NCI-H345 (cell line): ENCODE measurements around the gene NAA40.
"Not testable (repeated sequence)": the region's sequence is repeated elsewhere in the genome, so short reads cannot be mapped to it uniquely, and the experiment has no call there.

Source experiments
- DNase-seq: peaks from one replicate; lab custom pipeline; 2025; lab: John Stamatoyannopoulos, UW

The NAA40 gene

DNA sequence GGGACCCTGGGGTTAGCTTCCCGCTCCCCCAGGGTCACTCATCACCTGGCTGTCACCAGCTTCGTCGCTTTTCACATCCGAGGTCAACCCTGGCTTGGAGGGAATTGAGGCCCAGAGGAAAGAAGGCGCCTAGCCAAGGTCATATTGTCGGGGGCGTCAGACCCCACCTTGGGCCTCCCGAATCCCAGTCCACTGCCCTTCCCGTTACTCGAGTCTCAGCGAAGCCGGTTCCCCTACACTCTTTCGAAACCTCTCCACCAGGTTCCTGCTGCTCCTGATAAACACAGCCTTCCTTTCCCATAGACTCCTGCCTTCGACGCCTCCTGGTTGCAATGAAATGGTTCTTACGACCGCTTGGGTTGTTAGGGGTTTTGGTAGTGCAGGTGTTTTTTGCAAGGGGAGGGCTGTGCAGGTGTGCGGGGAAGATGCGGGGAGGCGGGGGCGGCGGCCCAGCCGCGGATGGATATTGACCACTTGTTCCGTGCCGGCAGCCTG lies 642 bp downstream of the NAA40 start:
- DNase-seq: peak; percentile 33

DNA sequence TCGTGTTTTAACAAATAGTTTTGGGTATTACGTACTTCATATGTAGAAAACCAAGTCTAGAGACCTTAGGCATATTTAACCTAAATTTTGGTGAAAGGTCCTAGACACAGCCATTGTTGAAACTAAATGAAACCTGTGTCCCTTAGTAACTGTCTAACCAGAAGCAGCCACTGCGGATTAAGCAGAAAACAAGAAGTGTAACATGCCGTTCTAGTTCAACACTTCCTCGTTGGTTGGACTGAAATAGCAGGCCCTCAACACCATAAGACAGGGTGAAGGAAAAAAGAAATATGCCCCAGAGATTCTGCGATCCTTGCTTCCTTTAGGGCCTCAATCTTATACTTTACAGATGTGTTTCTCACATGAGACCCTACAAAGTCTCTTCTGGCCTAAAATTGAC lies 2.0 kb downstream of the NAA40 start:
- no peak for DNase-seq

DNA sequence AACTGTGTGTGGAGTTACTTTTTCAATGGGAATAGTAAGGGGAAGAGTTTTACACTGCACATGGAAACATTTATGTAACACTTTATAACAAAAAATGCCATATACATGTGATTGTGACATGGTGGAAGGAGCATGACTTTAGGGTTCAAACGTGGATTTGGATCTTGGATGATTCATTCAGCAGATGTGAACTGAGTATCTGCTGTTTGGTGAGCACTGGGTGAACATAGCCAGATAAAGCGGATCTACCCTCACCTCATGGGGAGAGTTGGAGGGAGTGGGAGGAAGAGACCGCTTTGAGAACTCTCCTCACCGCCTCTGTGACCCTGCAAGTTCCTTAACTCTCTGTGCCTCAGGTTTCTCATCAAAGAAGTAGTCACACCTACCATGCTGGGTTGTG lies 3.1 kb downstream of the NAA40 start:
- no peak for DNase-seq

- DNase-seq: no peak
These were observed 4.0 kb downstream of the NAA40 start for GRCh38 chr11:63942803-63943202.

DNA sequence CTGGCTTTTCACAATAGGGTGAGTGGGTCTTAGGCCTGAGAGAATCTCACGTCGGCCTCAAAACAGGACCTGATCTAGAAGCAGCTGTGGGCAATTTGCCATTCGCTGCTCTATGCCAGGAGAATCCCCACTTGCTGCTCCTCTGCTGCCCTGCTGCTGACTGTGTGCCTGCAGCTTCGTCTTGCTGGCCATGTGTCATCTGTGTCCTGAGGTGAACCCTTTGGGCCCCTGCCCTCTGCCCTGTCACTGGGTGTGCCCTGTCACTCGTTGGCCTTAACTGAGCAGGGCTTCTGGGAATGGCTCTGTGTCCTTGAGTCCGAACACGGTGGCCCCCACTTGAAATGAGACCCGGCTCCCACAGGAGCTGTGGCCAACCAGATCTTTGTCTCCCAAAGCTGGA lies 6.2 kb downstream of the NAA40 start:
- DNase-seq: no peak

DNA sequence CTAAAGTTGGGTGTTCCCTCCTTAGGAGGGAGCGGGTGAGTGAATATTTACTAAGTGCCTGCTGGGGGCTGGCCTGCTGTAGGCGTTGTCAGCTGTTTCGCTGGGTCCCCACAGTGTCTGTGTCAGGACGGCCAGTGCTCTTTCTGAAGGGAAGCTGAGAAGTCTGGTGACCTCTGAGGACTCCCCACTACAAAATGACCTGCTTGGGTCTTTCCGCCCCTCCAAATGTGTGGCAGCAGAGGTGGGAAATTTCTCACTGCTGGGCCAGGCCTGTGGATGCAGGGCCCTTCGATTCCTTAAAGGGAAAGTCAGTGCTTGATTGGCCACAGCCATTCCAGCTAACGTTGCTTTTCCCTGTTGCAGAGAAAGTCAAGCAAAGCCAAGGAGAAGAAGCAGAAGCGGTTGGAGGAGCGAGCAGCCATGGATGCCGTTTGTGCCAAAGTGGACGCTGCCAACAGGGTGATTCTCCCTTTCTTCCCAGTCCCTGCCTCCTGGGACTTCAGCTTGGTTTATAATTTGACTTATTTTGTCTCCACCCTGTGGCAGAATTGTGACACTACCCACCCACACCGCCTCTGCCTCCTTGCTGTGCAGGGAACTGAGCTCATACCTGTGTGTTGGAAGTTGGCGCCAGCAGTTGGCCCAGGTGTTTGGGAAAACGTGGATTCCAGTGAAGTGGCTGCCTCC lies 6.8 kb downstream of the NAA40 start:
- DNase-seq: peak; percentile 67

DNA sequence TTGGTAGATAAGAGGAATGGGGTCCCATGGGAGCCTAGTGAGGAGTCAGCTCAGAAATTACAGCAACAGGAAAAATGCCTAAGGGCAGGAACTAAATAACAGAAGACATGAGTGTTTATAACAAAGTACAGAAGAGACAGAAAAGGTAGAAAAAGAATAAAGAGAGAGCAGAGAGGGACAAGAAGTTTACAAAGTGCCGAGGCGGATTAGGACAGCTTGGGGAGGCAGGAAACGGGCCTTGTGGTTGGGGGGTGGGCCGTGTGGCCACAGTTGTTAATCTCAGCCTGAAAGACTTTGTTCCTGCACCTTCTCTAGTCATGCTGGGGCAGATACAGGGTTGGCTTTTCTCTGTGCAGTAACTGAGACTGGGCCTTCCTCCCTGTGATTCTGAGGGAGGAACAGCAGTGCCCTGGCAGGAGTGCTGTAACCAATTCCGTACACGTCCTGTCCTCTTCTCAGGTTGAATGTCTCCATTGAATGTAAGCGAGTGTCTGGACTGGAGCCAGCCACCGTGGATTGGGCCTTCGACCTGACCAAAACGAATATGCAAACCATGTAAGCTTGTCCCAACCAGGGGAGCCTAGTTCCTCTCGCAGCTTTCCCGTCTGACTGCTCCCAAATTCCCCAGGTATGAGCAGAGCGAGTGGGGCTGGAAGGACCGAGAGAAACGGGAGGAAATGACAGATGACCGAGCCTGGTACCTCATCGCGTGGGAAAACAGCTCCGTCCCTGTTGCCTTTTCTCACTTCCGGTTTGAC lies 13.2 kb downstream of the NAA40 start:
- no peak for DNase-seq

- no peak for DNase-seq
These were observed 13.8 kb downstream of the NAA40 start for GRCh38 chr11:63952570-63952969.

- no peak for DNase-seq
These were observed 19.2 kb downstream of the NAA40 start for GRCh38 chr11:63958008-63958407.

DNA sequence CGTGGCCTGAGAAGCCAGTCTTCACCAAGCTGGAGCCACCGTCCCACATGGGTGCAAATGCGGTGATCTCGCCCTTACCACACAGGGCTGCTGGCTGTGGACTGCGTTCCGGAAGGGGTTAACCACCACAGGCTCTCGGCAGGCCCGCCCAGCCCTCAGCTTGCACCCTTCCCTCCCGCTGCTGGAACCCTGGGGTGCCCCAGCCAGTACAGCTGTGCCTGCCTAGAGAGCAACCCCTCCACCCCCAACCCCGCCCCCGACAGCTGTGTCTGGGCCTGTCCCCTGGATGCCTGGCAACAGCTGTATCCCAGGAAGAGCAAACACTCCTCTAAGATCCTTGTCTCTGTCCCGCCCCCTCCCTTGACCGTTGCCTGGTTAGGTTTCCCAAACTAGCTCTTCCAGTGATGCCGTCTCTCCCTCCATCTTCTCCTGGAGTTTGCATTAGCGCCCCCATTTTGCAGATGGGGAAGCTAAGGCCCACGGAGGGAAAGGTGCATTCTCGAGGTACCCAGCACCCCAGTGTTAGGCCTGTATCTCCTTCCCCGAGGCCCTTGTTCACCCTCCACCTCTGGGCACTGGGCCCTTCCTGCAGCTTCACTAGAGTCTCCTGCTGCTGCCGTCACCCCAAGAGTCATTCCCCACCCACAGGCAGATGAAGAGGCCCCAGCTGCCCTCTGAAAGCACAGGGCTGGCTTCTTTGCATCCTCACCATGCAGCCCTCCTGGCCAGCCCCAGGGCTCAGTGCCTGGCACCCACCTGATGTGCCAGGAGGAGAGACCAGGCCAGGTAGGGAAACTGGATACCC lies 23.0 kb downstream of the NAA40 start:
- peak; percentile 90 for DNase-seq

GRCh38 chr11:63963895-63964294 lies 25.1 kb downstream of the NAA40 start:
- not testable (repeated sequence) for DNase-seq

DNA sequence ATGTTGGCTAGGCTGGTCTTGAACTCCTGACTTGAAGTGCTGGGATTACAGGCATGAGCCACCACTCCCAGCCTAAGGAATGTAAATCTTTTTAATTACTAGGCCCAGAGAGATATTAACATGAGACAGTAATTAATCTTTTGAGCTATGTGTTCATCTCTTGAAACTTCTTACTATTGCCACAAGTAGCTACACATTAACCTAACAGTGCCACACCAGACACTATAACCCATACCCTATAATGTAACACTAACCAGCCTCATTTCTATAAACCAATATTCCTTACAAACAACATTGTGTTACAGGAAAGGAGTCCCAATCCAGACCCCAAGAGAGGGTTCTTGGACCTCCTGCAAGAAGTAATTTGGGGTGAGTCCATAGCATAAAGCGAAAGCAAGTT lies 27.6 kb downstream of the NAA40 start:
- no peak for DNase-seq

DNA sequence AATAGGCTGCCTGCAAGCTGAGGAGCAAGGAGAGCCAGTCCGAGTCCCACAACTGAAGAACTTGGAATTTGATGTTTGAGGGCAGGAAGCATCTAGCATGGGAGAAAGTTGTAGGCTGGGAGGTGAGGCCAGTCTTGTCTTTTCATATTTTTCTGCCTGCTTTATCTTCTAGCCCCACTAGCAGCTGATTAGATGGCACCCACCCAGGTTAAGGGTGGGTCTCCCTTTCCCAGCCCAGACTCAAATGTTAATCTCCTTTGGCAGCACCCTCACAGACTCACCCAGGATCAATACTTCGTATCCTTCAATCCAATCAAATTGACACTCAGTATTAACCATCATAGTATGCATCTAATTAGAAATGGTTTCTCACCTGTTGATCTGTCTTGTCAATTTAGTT lies 30.7 kb downstream of the NAA40 start:
- DNase-seq: no peak

GRCh38 chr11:63970902-63971301 lies 32.1 kb downstream of the NAA40 start:
- DNase-seq: no peak

GRCh38 chr11:63973912-63974258 lies 35.1 kb downstream of the NAA40 start:
- DNase-seq: not testable (repeated sequence)

- peak; percentile 100 for DNase-seq
These were observed 35.7 kb downstream of the NAA40 start, which contains the start of gene COX8A for GRCh38 chr11:63974259-63975143. Gene COX8A (plus strand): TSS chr11:63974620. CDS start chr11:63974681, 61 bp downstream.

DNA sequence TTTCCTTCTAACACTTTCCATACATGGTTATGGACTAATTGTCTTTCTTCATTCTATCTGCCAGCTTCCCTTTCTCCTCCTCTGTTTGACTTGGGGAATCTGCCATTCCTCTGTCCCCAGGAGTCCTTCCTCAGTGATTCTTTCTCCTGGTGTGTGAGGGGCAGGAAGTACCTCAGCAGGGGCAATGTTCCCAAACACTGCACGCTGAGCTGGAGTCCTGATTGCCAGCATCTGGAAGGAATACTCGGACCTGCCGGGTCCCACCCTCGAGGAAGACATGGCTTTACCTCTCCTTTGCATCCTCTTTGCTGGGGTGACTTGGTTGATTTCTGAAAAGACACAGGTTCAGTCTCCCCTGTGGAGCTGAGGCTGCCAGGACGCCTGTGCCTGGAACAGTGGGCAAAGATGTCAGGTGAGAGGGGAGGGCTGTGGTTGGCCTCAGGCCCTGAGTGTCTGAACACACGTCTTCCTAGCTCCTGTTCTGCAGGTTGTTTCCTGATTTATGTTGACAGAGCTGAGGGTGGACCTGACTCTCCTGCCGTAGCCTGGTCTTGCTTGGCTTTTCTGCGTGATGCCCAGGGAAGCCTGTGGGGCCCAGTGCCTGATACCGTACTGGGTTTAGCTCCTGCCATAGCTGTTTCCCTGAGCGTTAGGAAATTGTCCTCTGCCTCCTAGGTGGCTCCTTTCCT lies 39.9 kb downstream of the NAA40 start:
- no peak for DNase-seq

DNA sequence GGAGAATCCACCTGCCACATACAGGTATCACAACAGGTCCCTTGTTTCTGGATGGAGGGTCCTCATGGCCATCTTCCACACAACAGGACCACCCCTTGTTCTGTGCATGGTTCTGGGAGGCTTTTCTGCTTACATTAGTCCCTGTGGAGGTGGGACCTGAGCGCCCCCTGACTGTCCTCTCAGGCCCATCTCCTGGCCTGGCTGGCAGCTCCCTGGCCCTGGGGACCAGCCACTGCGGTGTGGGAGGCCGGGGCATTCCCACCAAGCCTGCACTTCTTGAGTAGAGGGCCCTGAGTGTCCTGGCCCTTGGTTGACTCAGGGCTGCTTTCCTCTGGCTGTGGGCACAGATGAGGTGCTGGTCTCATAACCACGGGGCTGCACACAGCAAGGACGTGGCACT lies 40.6 kb downstream of the NAA40 start:
- no peak for DNase-seq

DNA sequence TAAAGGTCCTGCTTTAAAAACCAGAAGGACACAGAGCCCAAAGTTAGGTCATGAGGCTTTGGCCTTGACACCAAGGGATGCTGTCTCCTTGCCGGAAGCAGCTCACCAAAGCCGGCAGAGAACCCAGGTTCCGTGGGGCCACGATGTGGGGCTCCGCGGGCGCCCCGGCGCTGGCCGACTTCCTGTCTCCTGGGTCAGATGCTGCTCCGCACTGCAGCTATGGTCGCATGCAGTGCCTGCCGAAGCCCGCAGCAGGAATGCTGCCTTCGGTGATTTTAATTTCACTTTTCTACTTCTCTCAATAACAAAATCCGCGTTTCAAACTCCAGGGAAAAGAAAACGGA lies 47.0 kb downstream of the NAA40 start:
- DNase-seq: no peak

DNA sequence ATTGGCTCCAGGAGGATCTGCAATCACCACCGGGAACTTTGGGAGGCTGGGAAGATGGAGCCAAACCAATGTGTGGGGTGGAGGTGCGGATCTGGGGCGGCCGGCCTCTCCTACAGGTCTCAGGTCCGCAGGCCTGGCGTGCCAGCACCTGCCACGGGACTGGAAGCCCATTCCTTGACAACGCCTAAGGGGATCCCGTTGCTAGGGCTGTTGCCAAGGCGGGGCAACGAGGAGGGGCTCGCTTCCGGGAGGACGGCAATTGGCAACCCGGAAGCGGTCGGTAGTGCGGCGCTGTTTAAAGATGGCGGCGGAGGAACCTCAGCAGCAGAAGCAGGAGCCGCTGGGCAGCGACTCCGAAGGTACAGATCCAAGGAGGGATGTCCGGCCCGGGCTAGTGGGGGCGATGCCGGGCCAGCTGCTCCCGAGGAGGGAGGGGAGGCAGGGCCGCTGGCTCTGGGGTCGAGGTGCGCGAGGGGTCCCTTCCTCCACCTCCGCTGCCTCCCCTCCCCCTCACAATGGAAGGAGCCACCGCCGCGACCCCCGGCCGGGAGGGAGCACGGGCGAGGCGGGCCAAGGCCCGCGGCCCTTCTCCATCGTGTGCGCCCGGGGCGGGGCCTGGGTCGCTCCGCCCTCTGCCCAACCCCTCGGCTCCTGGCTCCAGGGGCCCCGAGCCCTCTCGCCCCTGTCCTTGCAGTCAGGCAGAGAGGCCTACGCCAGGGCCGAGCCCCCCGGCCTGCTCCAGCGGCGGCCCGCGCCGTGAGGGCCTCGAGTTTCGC lies 47.5 kb downstream of the NAA40 start, which contains the start of gene OTUB1:
Gene OTUB1, plus strand, starts transcription at position 283 of the 776 bp plus-strand sequence. Its CDS starts 19 bp downstream, at position 302.
- DNase-seq: peak; percentile 95
